Measurements from ENCODE around the gene SORCS3.

DNA sequence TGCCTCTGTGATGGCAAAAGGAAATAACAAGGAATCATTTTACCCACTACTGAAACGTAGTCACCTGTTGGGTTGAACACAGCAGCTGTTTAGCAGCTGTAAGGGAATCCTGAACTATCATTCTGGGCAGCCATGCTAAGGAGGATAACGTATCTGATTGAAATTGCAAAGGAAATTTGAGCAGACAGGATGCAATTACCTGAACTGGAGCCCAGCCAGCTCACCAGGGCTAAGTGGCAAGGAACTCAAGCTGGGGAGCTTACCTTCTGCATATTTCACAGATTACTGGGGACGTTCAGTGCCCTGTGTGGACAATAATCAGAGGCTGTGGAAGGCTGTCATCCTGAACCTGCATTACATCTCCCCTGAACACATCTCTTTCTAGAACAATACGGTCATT lies 650.5 kb downstream of the SORCS3 start:
- TF ChIP-seq, protein P1, sequence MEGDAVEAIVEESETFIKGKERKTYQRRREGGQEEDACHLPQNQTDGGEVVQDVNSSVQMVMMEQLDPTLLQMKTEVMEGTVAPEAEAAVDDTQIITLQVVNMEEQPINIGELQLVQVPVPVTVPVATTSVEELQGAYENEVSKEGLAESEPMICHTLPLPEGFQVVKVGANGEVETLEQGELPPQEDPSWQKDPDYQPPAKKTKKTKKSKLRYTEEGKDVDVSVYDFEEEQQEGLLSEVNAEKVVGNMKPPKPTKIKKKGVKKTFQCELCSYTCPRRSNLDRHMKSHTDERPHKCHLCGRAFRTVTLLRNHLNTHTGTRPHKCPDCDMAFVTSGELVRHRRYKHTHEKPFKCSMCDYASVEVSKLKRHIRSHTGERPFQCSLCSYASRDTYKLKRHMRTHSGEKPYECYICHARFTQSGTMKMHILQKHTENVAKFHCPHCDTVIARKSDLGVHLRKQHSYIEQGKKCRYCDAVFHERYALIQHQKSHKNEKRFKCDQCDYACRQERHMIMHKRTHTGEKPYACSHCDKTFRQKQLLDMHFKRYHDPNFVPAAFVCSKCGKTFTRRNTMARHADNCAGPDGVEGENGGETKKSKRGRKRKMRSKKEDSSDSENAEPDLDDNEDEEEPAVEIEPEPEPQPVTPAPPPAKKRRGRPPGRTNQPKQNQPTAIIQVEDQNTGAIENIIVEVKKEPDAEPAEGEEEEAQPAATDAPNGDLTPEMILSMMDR (IDR thresholded peaks at IDR 0.05; ENCODE audit: insufficient read depth, low read depth, low read length), result no peak
- no peak for TF ChIP-seq EZH2 (IDR thresholded peaks at IDR 0.05; ENCODE audit: insufficient read depth, low read length)
